HG02623 (cell line): ENCODE measurements around the gene AKAP1.

Source experiments
- ATAC-seq: cut with Tn5 transposase; IDR thresholded peaks from one replicate; pipeline ENCODE4 v1.9.1; 2021; ENCODE audit warnings: moderate library complexity; ENCODE audit not compliant: unreplicated experiment

Gene AKAP1

GRCh38 chr17:57104461-57105175 lies 19.6 kb downstream of the AKAP1 start:
- no peak for ATAC-seq

DNA sequence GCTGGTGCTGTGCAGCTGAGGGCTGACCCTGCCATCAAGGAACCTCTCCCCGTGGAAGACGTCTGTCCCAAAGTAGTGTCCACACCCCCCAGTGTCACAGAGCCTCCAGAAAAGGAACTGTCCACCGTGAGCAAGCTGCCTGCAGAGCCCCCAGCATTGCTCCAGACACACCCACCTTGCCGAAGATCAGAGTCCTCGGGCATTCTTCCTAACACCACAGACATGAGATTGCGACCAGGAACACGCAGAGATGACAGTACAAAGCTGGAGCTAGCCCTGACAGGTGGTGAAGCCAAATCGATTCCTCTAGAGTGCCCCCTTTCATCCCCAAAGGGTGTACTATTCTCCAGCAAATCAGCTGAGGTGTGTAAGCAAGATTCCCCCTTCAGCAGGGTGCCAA lies 20.5 kb downstream of the AKAP1 start:
- no peak for ATAC-seq

DNA sequence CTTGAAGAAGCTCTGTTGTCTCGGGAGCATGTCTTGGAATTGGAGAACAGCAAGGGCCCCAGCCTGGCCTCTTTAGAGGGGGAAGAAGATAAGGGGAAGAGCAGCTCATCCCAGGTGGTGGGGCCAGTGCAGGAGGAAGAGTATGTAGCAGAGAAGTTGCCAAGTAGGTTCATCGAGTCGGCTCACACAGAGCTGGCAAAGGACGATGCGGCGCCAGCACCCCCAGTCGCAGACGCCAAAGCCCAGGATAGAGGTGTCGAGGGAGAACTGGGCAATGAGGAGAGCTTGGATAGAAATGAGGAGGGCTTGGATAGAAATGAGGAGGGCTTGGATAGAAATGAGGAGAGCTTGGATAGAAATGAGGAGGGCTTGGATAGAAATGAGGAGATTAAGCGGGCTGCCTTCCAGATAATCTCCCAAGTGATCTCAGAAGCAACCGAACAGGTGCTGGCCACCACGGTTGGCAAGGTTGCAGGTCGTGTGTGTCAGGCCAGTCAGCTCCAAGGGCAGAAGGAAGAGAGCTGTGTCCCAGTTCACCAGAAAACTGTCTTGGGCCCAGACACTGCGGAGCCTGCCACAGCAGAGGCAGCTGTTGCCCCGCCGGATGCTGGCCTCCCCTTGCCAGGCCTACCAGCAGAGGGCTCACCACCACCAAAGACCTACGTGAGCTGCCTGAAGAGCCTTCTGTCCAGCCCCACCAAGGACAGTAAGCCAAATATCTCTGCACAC lies 21.2 kb downstream of the AKAP1 start:
- ATAC-seq: no peak

DNA sequence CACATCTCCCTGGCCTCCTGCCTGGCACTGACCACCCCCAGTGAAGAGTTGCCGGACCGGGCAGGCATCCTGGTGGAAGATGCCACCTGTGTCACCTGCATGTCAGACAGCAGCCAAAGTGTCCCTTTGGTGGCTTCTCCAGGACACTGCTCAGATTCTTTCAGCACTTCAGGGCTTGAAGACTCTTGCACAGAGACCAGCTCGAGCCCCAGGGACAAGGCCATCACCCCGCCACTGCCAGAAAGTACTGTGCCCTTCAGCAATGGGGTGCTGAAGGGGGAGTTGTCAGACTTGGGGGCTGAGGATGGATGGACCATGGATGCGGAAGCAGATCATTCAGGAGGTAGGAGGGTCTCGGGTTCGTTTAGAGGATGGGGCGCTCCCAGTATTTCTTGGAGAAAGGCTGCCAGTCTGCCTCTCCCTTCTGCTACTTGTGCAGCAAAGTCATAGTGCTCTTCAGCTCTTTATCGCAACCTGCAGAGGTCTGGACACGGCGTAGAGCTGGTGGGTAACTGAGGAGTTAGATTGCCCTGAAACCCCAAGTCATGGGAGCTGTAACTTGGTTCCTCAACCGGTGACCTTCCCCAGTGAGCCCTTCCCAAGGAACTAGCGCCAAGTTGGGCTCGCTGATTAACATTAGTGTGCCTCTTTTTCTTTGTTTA lies 21.9 kb downstream of the AKAP1 start:
- no peak for ATAC-seq

- no peak for ATAC-seq
These were observed 22.6 kb downstream of the AKAP1 start for GRCh38 chr17:57107498-57108101.

- ATAC-seq: no peak
These were observed 23.8 kb downstream of the AKAP1 start for GRCh38 chr17:57108671-57109392.

DNA sequence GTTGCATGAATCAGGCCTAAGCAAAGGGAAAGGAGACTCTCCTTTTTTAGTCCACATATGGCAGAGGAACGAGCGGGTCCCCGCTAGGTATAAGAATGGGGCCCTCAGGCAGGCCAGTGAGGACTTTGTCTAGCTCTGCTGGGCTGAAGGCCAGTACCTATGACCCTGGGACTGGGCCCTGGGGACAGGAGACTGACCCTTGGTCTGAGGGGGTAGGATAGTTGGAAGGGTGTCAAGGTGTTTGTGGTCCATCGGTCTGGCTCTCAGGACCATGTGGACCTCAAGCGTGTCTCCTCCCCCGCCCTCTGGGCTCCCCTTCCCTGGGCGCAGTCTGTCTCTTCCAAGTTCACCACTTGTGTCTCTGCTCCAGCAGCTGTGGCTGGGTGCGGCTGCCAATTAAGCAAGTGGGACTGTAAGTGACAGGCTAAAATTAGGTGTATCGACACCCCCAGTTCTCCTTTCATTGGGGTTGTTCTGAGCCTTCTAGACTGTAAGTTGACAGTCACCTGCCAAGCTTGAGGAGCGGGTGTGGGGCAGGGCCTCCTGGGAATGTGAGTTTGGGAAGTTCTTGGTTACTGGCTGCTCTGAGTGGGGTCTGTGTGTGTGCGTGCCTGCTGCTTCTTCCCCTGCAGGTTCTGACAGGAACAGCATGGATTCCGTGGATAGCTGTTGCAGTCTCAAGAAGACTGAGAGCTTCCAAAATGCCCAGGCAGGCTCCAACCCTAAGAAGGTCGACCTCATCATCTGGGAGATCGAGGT lies 24.5 kb downstream of the AKAP1 start:
- no peak for ATAC-seq

GRCh38 chr17:57110152-57110542 lies 25.1 kb downstream of the AKAP1 start:
- ATAC-seq: no peak

GRCh38 chr17:57110579-57111325 lies 25.7 kb downstream of the AKAP1 start:
- ATAC-seq: no peak

DNA sequence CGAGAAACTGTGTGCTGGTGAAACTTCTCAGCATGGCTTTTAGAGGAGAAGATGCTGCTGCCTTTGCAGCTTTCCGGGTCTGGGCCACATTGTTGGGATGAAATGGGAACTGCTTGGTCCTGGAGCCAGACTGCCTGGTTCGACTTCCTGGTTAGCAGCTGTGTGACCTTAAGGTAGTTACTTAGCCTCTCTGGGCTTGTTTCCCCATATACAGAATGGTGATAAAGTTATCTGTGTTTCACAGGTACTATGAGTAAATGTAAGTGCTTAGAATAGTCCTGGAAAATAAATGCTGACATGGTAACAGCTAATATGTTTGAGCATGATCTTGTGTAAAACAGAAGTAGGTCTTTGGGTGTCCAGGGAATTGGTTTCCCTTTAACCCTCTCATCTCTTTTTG lies 26.3 kb downstream of the AKAP1 start:
- no peak for ATAC-seq

- no peak for ATAC-seq
These were observed 28.0 kb downstream of the AKAP1 start for GRCh38 chr17:57113011-57113410.

- ATAC-seq: no peak
These were observed 28.6 kb downstream of the AKAP1 start for GRCh38 chr17:57113656-57114055.

DNA sequence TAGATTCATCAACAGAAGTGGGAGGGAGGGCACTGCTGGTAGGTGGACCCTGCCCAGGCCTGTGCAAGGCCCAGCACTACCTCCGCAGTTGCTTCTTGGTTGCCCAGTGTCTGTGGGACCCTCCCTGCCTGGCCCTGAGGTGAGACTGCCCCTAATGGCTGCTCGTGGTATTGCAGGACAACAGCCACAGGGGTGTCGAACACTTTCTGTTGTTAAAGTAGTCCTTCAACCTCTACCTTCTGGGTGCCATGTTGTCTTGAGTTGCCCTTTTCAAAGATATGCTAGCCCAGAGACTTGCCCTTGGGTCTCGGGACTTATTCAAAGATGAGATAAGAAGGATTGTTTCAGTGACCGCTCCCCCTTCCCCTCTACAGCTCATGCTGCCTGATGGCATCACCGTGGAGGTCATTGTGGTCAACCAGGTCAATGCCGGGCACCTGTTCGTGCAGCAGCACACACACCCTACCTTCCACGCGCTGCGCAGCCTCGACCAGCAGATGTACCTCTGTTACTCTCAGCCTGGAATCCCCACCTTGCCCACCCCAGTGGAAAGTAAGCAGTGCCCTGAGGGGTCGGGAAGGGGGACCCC lies 29.1 kb downstream of the AKAP1 start:
- ATAC-seq: no peak

DNA sequence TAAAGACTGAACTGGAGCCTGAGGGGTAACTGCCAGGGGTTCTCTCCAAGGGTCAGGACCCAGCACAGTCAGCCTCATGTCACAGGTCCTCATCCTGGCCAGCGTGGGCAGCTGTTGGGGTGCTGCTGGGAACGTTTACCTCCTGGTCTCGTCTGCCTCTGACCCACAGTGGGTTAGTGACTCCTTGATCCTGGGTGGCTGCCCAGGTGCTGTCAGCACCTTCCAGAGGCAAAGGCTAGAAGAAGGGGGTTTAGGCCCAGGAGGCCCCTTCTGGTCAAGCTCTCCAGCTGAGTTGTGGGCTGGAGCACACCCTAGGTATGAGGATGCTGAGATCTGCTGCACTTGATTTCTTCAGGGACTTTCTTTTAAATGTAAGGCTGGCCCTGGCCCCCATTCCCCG lies 30.3 kb downstream of the AKAP1 start:
- ATAC-seq: no peak

DNA sequence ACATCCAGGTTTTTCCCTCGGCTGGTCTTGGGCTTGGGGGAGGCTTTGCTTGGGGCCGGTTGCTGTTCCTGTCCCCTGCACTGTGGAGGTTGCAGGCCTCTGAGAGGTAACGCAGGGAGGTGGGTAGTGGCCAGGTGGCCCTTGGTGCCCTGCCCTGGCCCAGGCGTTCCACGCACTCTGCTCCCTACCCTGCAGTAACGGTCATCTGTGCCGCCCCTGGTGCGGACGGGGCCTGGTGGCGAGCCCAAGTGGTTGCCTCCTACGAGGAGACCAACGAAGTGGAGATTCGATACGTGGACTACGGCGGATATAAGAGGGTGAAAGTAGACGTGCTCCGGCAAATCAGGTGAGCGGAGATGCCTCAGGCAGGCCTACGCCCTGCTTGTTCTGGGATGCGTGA lies 30.9 kb downstream of the AKAP1 start:
- no peak for ATAC-seq

DNA sequence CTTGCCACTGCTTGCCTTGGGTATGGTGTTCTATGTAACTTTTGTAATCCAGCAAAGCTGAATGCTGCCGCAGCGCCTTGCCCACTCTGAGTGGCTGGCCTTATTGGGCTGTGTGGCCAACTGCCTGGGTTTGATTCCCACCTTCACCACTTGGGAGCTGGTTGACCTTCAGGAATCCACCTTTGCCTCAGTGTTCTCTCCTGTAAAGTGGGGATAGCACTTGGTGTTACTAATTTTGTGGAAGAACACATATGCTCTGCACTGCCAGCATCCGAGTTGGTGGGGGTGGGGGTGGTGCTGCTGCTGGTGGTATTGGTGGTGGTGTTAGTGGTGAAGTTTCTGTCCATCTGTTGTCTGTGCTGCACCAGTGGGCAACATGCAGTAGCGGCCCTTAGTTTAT lies 32.8 kb downstream of the AKAP1 start:
- ATAC-seq: no peak

DNA sequence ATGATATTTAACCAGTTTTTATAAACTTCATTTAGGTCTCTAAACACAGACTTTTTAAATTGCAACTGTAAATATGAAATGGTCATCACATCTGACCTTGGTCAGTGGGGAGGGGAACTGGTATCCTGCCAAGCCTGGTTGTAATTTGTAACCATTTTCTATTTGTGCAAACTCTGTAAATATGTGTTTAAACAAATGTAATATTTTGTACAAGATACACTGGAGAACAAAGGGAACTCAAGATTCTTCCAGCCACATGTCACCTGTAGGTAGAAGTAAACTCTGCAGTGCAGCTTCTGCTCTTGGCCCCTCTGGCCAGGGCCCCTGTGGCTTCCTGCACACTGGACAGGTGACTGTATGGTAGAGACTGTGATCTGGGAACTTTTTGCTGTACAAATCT lies 35.8 kb downstream of the AKAP1 start:
- ATAC-seq: no peak

- no peak for ATAC-seq
These were observed 36.4 kb downstream of the AKAP1 start for GRCh38 chr17:57121308-57122042.

GRCh38 chr17:57124053-57124452 lies 39.0 kb downstream of the AKAP1 start:
- no peak for ATAC-seq
